A549 (cell line): ENCODE measurements around the gene GDF7. TPM values are rescaled to one million over a fixed set of nuclear protein-coding genes. Genes with fewer than 3 reads are reported as not detected.

ENCODE experiments used
- ATAC-seq, 2 experiments: fragments of 200-7000 bp in 1 of 2; fragments of >200 bp in 1 of 2; cut with Nextera tagmentation in 1 of 2; cut with Tn5 transposase in 1 of 2; 3 replicates each; pipeline versions ENCODE4 v1.8.0 to v1.9.1; 2018 to 2020; ENCODE audit warnings: mild to moderate bottlenecking in 1 of 2, moderate library complexity in 1 of 2
- CTCF ChIA-PET: fragments of 300-600 bp; sonication (Branson Sonifier 250); formaldehyde crosslinking; extraction: SDS; loops from one replicate; lab custom pipeline; 2021; ENCODE audit warnings: antibody characterized with exemption, inconsistent platforms; lab: Yijun Ruan, JAX
- POLR2A ChIA-PET: fragments of 350-600 bp; formaldehyde crosslinking; extraction: SDS; loops from one replicate; lab custom pipeline; 2021; ENCODE audit warnings: antibody characterized with exemption, inconsistent platforms; lab: Yijun Ruan, JAX
- DNase-seq, 2 experiments: peaks; one replicate each; pipeline versions ENCODE4 v3.0.0 to v3.0.0-alpha.2; 2011 to 2016; ENCODE audit warnings: low read depth in 1 of 2, low spot score in 1 of 2
- FAIRE-seq: peaks from 2 replicates; lab custom pipeline; 2011; peaks lifted over from hg19 to GRCh38; lab: Jason Lieb, UNC
- H3K27ac ChIP-seq, 2 experiments: fragments of >200 bp; sonication (Bioruptor Twin); formaldehyde crosslinking; 3 replicates each; pipeline ENCODE4 v1.5.1; 2016 to 2017
- H3K4me1 ChIP-seq: fragments of >200 bp; sonication (Bioruptor Twin); formaldehyde crosslinking; 3 replicates; pipeline ENCODE4 v1.6.1; 2016
- H3K4me2 ChIP-seq: fragments of >200 bp; sonication (Bioruptor Twin); formaldehyde crosslinking; 3 replicates; pipeline ENCODE4 v1.6.1; 2016
- H3K4me3 ChIP-seq: fragments of >200 bp; sonication (Bioruptor Twin); formaldehyde crosslinking; 3 replicates; pipeline ENCODE4 v1.5.1; 2016
- H3K9me3 ChIP-seq: fragments of >200 bp; sonication (Bioruptor Twin); formaldehyde crosslinking; 3 replicates; pipeline ENCODE4 v1.6.1; 2016
- ATOH8 ChIP-seq: fragments of 250-450 bp; sonication (Bioruptor Pico); IDR thresholded peaks from 2 replicates; pipeline ENCODE4 v1.5.0; 2020; ENCODE audit warnings: low read depth, mild to moderate bottlenecking, moderate library complexity
- CBX2 ChIP-seq: fragments of 200-600 bp; sonication (generic); IDR thresholded peaks from 2 replicates; pipeline ENCODE4 v1.6.1; 2016; ENCODE audit warnings: low read depth, mild to moderate bottlenecking, borderline replicate concordance
- CBX8 ChIP-seq: fragments of 200-600 bp; sonication (generic); IDR thresholded peaks from 2 replicates; pipeline ENCODE4 v1.6.1; 2016
- CHD2 ChIP-seq: fragments of 150-350 bp; IDR thresholded peaks from 2 replicates; pipeline ENCODE4 v1.6.1; 2014; ENCODE audit warnings: low read length; ENCODE audit not compliant: partially characterized antibody
- E2F6 ChIP-seq: IDR thresholded peaks from 2 replicates; pipeline ENCODE4 v1.6.1; 2012; ENCODE audit warnings: low read depth, borderline replicate concordance
- EHF ChIP-seq: fragments of 250-450 bp; sonication (Bioruptor Pico); IDR thresholded peaks from 2 replicates; pipeline ENCODE4 v1.5.0; 2020; ENCODE audit warnings: mild to moderate bottlenecking
- EHMT2 ChIP-seq: fragments of 200-600 bp; sonication (generic); IDR thresholded peaks from 2 replicates; pipeline ENCODE4 v1.6.1; 2016; ENCODE audit warnings: antibody characterized with exemption, low read depth, mild to moderate bottlenecking, moderate library complexity
- EP300 ChIP-seq, 2 experiments: fragments of >200 bp; sonication (Bioruptor Twin); formaldehyde crosslinking; IDR thresholded peaks; 2 replicates in 1 of 2; 3 replicates in 1 of 2; pipeline ENCODE4 v1.6.1; 2016 to 2017
- ESRRA ChIP-seq: fragments of 150-350 bp; IDR thresholded peaks from 2 replicates; pipeline ENCODE4 v1.6.1; 2014; ENCODE audit warnings: mild to moderate bottlenecking, low read length, borderline replicate concordance
- FOXS1 ChIP-seq: fragments of 250-450 bp; sonication (Bioruptor Pico); IDR thresholded peaks from 2 replicates; pipeline ENCODE4 v1.5.0; 2020; ENCODE audit warnings: mild to moderate bottlenecking, moderate library complexity
- HDAC2 ChIP-seq: fragments of 200-600 bp; sonication (generic); IDR thresholded peaks from 2 replicates; pipeline ENCODE4 v1.6.1; 2016
- HMGXB4 ChIP-seq: fragments of 250-450 bp; sonication (Bioruptor Pico); IDR thresholded peaks from 2 replicates; pipeline ENCODE4 v1.5.0; 2021; ENCODE audit warnings: mild to moderate bottlenecking, moderate library complexity, borderline replicate concordance
- HOXA7 ChIP-seq: fragments of 250-450 bp; sonication (Bioruptor Pico); IDR thresholded peaks from 2 replicates; pipeline ENCODE4 v1.5.0; 2020; ENCODE audit warnings: mild to moderate bottlenecking, moderate library complexity
- HOXB13 ChIP-seq: fragments of 250-450 bp; sonication (Bioruptor Pico); IDR thresholded peaks from 2 replicates; pipeline ENCODE4 v1.5.0; 2020; ENCODE audit warnings: low read depth, mild to moderate bottlenecking, moderate library complexity
- JUN ChIP-seq, 2 experiments: fragments of >200 bp; sonication (Bioruptor Twin); formaldehyde crosslinking; IDR thresholded peaks; 2 replicates in 1 of 2; 3 replicates in 1 of 2; pipeline ENCODE4 v1.6.1; 2016 to 2017
- KDM1A ChIP-seq: fragments of 200-600 bp; sonication (generic); IDR thresholded peaks from 2 replicates; pipeline ENCODE4 v1.6.1; 2016; ENCODE audit warnings: low read depth, mild to moderate bottlenecking
- KDM5A ChIP-seq: fragments of 200-600 bp; sonication (generic); IDR thresholded peaks from 2 replicates; pipeline ENCODE4 v1.6.1; 2016; ENCODE audit warnings: antibody characterized with exemption, mild to moderate bottlenecking
- MAX ChIP-seq: IDR thresholded peaks from 2 replicates; pipeline ENCODE4 v1.6.1; 2012
- MAZ ChIP-seq: fragments of 150-350 bp; IDR thresholded peaks from 2 replicates; pipeline ENCODE4 v1.6.1; 2014; ENCODE audit warnings: antibody characterized with exemption, low read depth, low read length, borderline replicate concordance
- PBX3 ChIP-seq: IDR thresholded peaks from 2 replicates; pipeline ENCODE4 v1.6.1; 2012
- PHF8 ChIP-seq: fragments of 200-600 bp; sonication (generic); IDR thresholded peaks from 2 replicates; pipeline ENCODE4 v1.6.1; 2016; ENCODE audit warnings: low read depth, mild to moderate bottlenecking, antibody characterized with exemption, moderate library complexity, borderline replicate concordance
- POLR2A ChIP-seq: IDR thresholded peaks from 2 replicates; pipeline ENCODE4 v1.6.1; 2012; ENCODE audit warnings: mild to moderate bottlenecking, low read length
- POLR2AphosphoS2 ChIP-seq: conservative IDR thresholded peaks from 2 replicates; pipeline ENCODE4 v1.6.1; 2012; ENCODE audit warnings: low read length, improper control_type of control experiment, inconsistent platforms
- RFX5 ChIP-seq: fragments of 450-650 bp; IDR thresholded peaks from 2 replicates; pipeline ENCODE4 v1.7.1; 2014; ENCODE audit warnings: antibody characterized with exemption, mild to moderate bottlenecking, moderate library complexity
- RNF2 ChIP-seq: fragments of 200-600 bp; sonication (generic); IDR thresholded peaks from 2 replicates; pipeline ENCODE4 v1.6.1; 2016; ENCODE audit warnings: low read depth, mild to moderate bottlenecking, antibody characterized with exemption, moderate library complexity, borderline replicate concordance
- TFCP2L1 ChIP-seq: fragments of 250-450 bp; sonication (Bioruptor Pico); IDR thresholded peaks from 2 replicates; pipeline ENCODE4 v1.5.0; 2021; ENCODE audit warnings: mild to moderate bottlenecking
- ZC3H11A ChIP-seq: fragments of 450-650 bp; IDR thresholded peaks from 2 replicates; pipeline ENCODE4 v1.6.1; 2014; ENCODE audit warnings: antibody characterized with exemption, mild to moderate bottlenecking
- ZNF302 ChIP-seq: fragments of 250-450 bp; sonication (Bioruptor Pico); IDR thresholded peaks from 2 replicates; pipeline ENCODE4 v1.9.0; 2021; ENCODE audit warnings: inconsistent platforms, mild to moderate bottlenecking, moderate library complexity
- ZSCAN20 ChIP-seq: fragments of 250-450 bp; sonication (Bioruptor Pico); IDR thresholded peaks from 2 replicates; pipeline ENCODE4 v1.8.0; 2022; ENCODE audit warnings: mild to moderate bottlenecking, moderate library complexity
- WGBS: methylation state at CpG from one replicate; pipeline ENCODE4 v1.1.6; 2017; ENCODE audit errors: missing lambda C conversion rate; 5-methylcytosine and 5-hydroxymethylcytosine counted together
- polyA plus RNA-seq, 4 experiments: library from polyadenylated mRNA; depleted of rRNA in 3 of 4; stranded (reverse); fragments of >200 nt; fragmentation: RNase III in 1 of 4; extraction: RNeasy Plus Mini Kit Qiagen cat#74134 plus additional on column Dnase treatment in 1 of 4; gene quantifications; 2 replicates in 3 of 4; 3 replicates in 1 of 4; pipeline ENCODE4 v1.2.3, GENCODE V29; 2011 to 2017
- TF ChIP-seq, protein P1 (sequence below): fragments of >200 bp; sonication (Bioruptor Twin); formaldehyde crosslinking; IDR thresholded peaks from 3 replicates; pipeline ENCODE4 v1.5.1; 2016

Gene GDF7
- polyA plus RNA-seq, 2 of the 4 experiments (the other 2 are of a cell fraction), result 0.03 to 0.05 TPM

- peak; percentile 18 for FAIRE-seq
- no peak for DNase-seq
- CTCF ChIA-PET, result interaction anchor here (0.6 to 2.1 kb wide), 5 partner anchors 15 to 533 kb away, joined by 3 to 6 read pairs (median 3); no protein-coding TSS in a partner anchor
Observed at GRCh38 chr2:20691076-20691734, 24.3 kb downstream of the GDF7 start.

DNA sequence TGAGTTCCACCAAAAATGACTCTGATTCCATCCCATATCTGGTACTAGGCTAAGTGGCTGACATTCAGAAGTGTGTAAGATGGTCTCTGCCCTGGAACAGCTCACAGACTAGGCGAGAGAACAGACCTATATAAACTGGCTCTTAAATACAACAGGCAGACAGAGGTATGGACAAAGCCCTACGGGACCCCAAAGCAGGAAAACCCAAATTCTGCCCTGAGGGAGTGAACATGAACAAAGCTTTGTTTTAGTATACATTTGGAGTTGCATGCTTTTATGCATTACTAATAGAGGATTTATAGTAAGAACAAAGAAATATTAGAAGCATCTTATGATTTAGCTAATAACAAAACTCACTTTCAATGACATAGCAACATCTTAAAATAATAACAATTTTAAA lies 25.1 kb downstream of the GDF7 start:
- Histone ChIP-seq H3K4me2 (no peak overlapping the region), H3K9me3 (no peaks in the 10 kb centered on the region), H3K27ac (no peak overlapping the region), H3K4me1 (no peaks in the 10 kb centered on the region), H3K4me3 (no peak overlapping the region)
- WGBS, result 87% methylated on average over 2 of the region's 2 CpGs
- no peak for DNase-seq
- no peak for ATAC-seq
- POLR2A ChIA-PET, result no interaction called here
- CTCF ChIA-PET, result interaction anchor here (0.7 to 2.1 kb wide), 6 partner anchors 10 to 430 kb away, joined by 3 to 6 read pairs (median 5); no protein-coding TSS in a partner anchor
- FAIRE-seq, result no peak
- no peak for TF ChIP-seq ZNF302 (CRISPR knock-in tag)
- no peak for TF ChIP-seq EHF
- no peak for TF ChIP-seq PBX3
- no peak for TF ChIP-seq RNF2
- no peak for TF ChIP-seq ATOH8 (CRISPR knock-in tag)
- no peak for TF ChIP-seq ZSCAN20 (CRISPR knock-in tag)
- TF ChIP-seq POLR2AphosphoS2, result no peak
- TF ChIP-seq ESRRA, result no peak
- TF ChIP-seq TFCP2L1 (CRISPR knock-in tag), result no peak
- TF ChIP-seq MAZ, result no peak
- no peak for TF ChIP-seq HOXB13 (CRISPR knock-in tag)
- no peak for TF ChIP-seq KDM5A
- TF ChIP-seq CHD2, result no peak
- TF ChIP-seq PHF8, result no peak
- TF ChIP-seq POLR2A, result no peak
- no peak for TF ChIP-seq MAX
- no peak for TF ChIP-seq JUN (IDR thresholded peaks at IDR 0.05)
- no peak for TF ChIP-seq EP300 (IDR thresholded peaks at IDR 0.05)

More at GRCh38 chr2:20691076-20691734, 24.3 kb downstream of the GDF7 start:
- H3K9me3 ChIP-seq, result no peaks in the 10 kb centered on the region
- ATAC-seq, result no peak
- H3K4me1 ChIP-seq, result no peaks in the 10 kb centered on the region
- H3K27ac ChIP-seq, result no peak overlapping the region
- H3K4me2 ChIP-seq, result no peak overlapping the region
- 81% methylated on average over 6 of the region's 6 CpGs for WGBS
- no peak overlapping the region for H3K4me3 ChIP-seq
- POLR2A ChIA-PET, result no interaction called here
- no peak for TF ChIP-seq FOXS1 (CRISPR knock-in tag)
- no peak for TF ChIP-seq HMGXB4 (CRISPR knock-in tag)
- TF ChIP-seq TFCP2L1 (CRISPR knock-in tag), result no peak
- no peak for TF ChIP-seq E2F6
- no peak for TF ChIP-seq CBX8
- TF ChIP-seq HDAC2, result no peak
- no peak for TF ChIP-seq CBX2
- TF ChIP-seq, protein P1, sequence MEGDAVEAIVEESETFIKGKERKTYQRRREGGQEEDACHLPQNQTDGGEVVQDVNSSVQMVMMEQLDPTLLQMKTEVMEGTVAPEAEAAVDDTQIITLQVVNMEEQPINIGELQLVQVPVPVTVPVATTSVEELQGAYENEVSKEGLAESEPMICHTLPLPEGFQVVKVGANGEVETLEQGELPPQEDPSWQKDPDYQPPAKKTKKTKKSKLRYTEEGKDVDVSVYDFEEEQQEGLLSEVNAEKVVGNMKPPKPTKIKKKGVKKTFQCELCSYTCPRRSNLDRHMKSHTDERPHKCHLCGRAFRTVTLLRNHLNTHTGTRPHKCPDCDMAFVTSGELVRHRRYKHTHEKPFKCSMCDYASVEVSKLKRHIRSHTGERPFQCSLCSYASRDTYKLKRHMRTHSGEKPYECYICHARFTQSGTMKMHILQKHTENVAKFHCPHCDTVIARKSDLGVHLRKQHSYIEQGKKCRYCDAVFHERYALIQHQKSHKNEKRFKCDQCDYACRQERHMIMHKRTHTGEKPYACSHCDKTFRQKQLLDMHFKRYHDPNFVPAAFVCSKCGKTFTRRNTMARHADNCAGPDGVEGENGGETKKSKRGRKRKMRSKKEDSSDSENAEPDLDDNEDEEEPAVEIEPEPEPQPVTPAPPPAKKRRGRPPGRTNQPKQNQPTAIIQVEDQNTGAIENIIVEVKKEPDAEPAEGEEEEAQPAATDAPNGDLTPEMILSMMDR, result no peak
- TF ChIP-seq RFX5, result no peak
- no peak for TF ChIP-seq KDM1A
- TF ChIP-seq HOXB13 (CRISPR knock-in tag), result no peak
- TF ChIP-seq ESRRA, result no peak
- TF ChIP-seq RNF2, result no peak
- TF ChIP-seq ZC3H11A, result no peak
- TF ChIP-seq EHMT2, result no peak
- TF ChIP-seq HOXA7 (CRISPR knock-in tag), result no peak
- TF ChIP-seq MAX, result no peak
